Upper lobe of left lung (tissue), 6 donors: Measurements from ENCODE around the gene RAB30. TPM values are rescaled to one million over a fixed set of nuclear protein-coding genes. Genes with fewer than 3 reads are reported as not detected.

ENCODE experiments used
- ATAC-seq, 2 donors: fragments of 200-7000 bp; cut with Tn5 transposase; one replicate each; pipeline ENCODE4 v1.9.1; 2022; ENCODE audit warnings: mild to moderate bottlenecking in 2 of 2, moderate library complexity in 2 of 2; ENCODE audit not compliant: low FRiP score in 2 of 2
- DNase-seq, 2 donors: peaks; one replicate each; pipeline ENCODE4 v3.0.0-alpha.2; 2019 to 2020
- H3K27ac ChIP-seq, 4 donors: fragments of 200-600 bp; sonication (generic); one replicate each; pipeline ENCODE4 v1.5.1; 2016 to 2019
- H3K27me3 ChIP-seq, 4 donors: fragments of 200-600 bp; sonication (generic); one replicate each; pipeline ENCODE4 v1.5.1; 2017 to 2019
- H3K36me3 ChIP-seq, 4 donors: fragments of 200-600 bp; sonication (generic); one replicate each; pipeline ENCODE4 v1.5.1; 2016 to 2019
- H3K4me1 ChIP-seq, 4 donors: fragments of 200-600 bp; sonication (generic); one replicate each; pipeline ENCODE4 v1.5.1; 2018 to 2019
- H3K4me3 ChIP-seq, 4 donors: fragments of 200-600 bp; sonication (generic); one replicate each; pipeline ENCODE4 v1.5.1; 2017 to 2019; ENCODE audit warnings: mild to moderate bottlenecking in 2 of 4, moderate library complexity in 1 of 4
- H3K9me3 ChIP-seq, 4 donors: fragments of 200-600 bp; sonication (generic); one replicate each; pipeline ENCODE4 v1.5.1; 2018 to 2019
- CTCF ChIP-seq, 6 experiments: fragments of 450-650 bp in 4 of 6; fragments of 200-600 bp in 2 of 6; sonication (generic) in 2 of 6; IDR thresholded peaks; one replicate each; pipeline ENCODE4 v1.5.1; 2016 to 2019; ENCODE audit warnings: antibody characterized with exemption in 6 of 6
- EP300 ChIP-seq, 4 donors: sonication (generic); formaldehyde crosslinking; IDR thresholded peaks; one replicate each; pipeline ENCODE4 v1.5.1; 2017; ENCODE audit warnings: antibody characterized with exemption in 4 of 4, control low read depth in 2 of 4
- POLR2A ChIP-seq, 4 donors: fragments of 450-650 bp; IDR thresholded peaks; one replicate each; pipeline ENCODE4 v1.5.1; 2016 to 2017; ENCODE audit warnings: antibody characterized with exemption in 4 of 4, mild to moderate bottlenecking in 2 of 4
- POLR2AphosphoS5 ChIP-seq, 2 donors: sonication (generic); formaldehyde crosslinking; IDR thresholded peaks; one replicate each; pipeline ENCODE4 v1.5.1; 2017; ENCODE audit warnings: antibody characterized with exemption in 2 of 2
- WGBS, 2 donors: methylation state at CpG; one replicate each; pipeline ENCODE4 v1.1.5; 2017 to 2018; 5-methylcytosine and 5-hydroxymethylcytosine counted together
- total RNA-seq, 6 donors: library from RNA; depleted of rRNA in 4 of 6; stranded (reverse); fragments of >200 nt in 4 of 6; gene quantifications; one replicate each; pipeline versions ENCODE4 v1.1.0 to v1.2.1, GENCODE V29; 2016 to 2021
- donor health status: DM: no; HTN: no; CAD: no; lungs with moderate emphysema.
- donor health status: DM: no; HTN: yes; CAD: no; lungs with severe emphysema.

Gene RAB30
- total RNA-seq = 10 to 100 TPM in 3 of 6 donors, 1 to 10 TPM in 3; 2.7 to 19.3 (median 9.6) TPM

- H3K27me3 ChIP-seq = no peaks in the 10 kb centered on the region
- H3K9me3 ChIP-seq = no peaks in the 10 kb centered on the region
- ATAC-seq (peak; percentile 99), DNase-seq (peak; percentile 87 to 99)
- peaks cover 22 to 36% (median 32%) of the 10 kb centered on the region in 4 donors for H3K4me1 ChIP-seq
- peak within 1 kb of the TSS; percentile 95 to 98 (median 98) for H3K27ac ChIP-seq
- H3K36me3 ChIP-seq = peaks cover 0 to 18% (median 0%) of the 10 kb centered on the region in 4 donors
- peak; percentile 95 to 98 for TF ChIP-seq POLR2AphosphoS5 (IDR thresholded peaks at IDR 0.05)
- peak in 1 of 4 donors; percentile 34 for TF ChIP-seq EP300 (IDR thresholded peaks at IDR 0.05)
- peak in 1 of 6 experiments; percentile 14 for TF ChIP-seq CTCF (IDR thresholded peaks at IDR 0.05)
- TF ChIP-seq POLR2A (IDR thresholded peaks at IDR 0.05) = peak in 3 of 4 donors; percentile 88 to 94 (median 92)
- peak within 1 kb of the TSS; percentile 68 to 73 (median 70) for H3K4me3 ChIP-seq
- WGBS, 2 donors = 0% methylated on average over 1 to 35 of the region's 35 CpGs
Observed at GRCh38 chr11:83071567-83072349, at the start of gene RAB30. Gene RAB30, minus strand, starts transcription at chr11:83071897. Its CDS starts 74,581 bp downstream, at chr11:82997316.

GRCh38 chr11:83120327-83120726, 48.6 kb upstream of the RAB30 start:
- TF ChIP-seq EP300 (IDR thresholded peaks at IDR 0.05) (no peak), POLR2AphosphoS5 (IDR thresholded peaks at IDR 0.05) (no peak), POLR2A (IDR thresholded peaks at IDR 0.05) (no peak), CTCF (IDR thresholded peaks at IDR 0.05) (no peak)

GRCh38 chr11:83119216-83119615, 47.5 kb upstream of the RAB30 start:
- H3K4me1 ChIP-seq = peaks cover 5 to 12% (median 7%) of the 10 kb centered on the region in 4 donors
- H3K9me3 ChIP-seq = no peaks in the 10 kb centered on the region
- no peak overlapping the region for H3K4me3 ChIP-seq
- no peaks in the 10 kb centered on the region for H3K36me3 ChIP-seq
- no peak overlapping the region for H3K27ac ChIP-seq
- WGBS, 2 donors = 73 to 84% methylated on average over 3 of the region's 3 CpGs
- H3K27me3 ChIP-seq = no peaks in the 10 kb centered on the region
- ATAC-seq (no peak), DNase-seq (no peak)
- no peak for TF ChIP-seq CTCF (IDR thresholded peaks at IDR 0.05)
- no peak for TF ChIP-seq POLR2AphosphoS5 (IDR thresholded peaks at IDR 0.05)
- TF ChIP-seq POLR2A (IDR thresholded peaks at IDR 0.05) = no peak
- no peak for TF ChIP-seq EP300 (IDR thresholded peaks at IDR 0.05)

More at GRCh38 chr11:83120327-83120726, 48.6 kb upstream of the RAB30 start:
- Histone ChIP-seq H3K27me3 (no peaks in the 10 kb centered on the region), H3K9me3 (no peaks in the 10 kb centered on the region), H3K27ac (no peak overlapping the region), H3K4me1 (peaks cover 4 to 12% (median 7%) of the 10 kb centered on the region in 4 donors), H3K4me3 (no peak overlapping the region), H3K36me3 (no peaks in the 10 kb centered on the region)
- no peak for ATAC-seq
- DNase-seq = no peak

GRCh38 chr11:83118814-83119213, 47.1 kb upstream of the RAB30 start:
- TF ChIP-seq POLR2AphosphoS5 (IDR thresholded peaks at IDR 0.05) (no peak), CTCF (IDR thresholded peaks at IDR 0.05) (no peak), EP300 (IDR thresholded peaks at IDR 0.05) (no peak), POLR2A (IDR thresholded peaks at IDR 0.05) (no peak)

More at GRCh38 chr11:83118814-83119213, 47.1 kb upstream of the RAB30 start:
- ATAC-seq (no peak), DNase-seq (no peak)
- no peaks in the 10 kb centered on the region for H3K27me3 ChIP-seq
- no peak overlapping the region for H3K27ac ChIP-seq
- H3K36me3 ChIP-seq = no peaks in the 10 kb centered on the region
- peaks cover 5 to 12% (median 7%) of the 10 kb centered on the region in 4 donors for H3K4me1 ChIP-seq
- no peak overlapping the region for H3K4me3 ChIP-seq
- H3K9me3 ChIP-seq = no peaks in the 10 kb centered on the region
